Stimulated activated naive CD8-positive, alpha-beta T cell treated with anti-CD3 and anti-CD28 coated beads, Interleukin-15, Interleukin-2, amounts not matched to agents 100 ng/mL and 50 ng/mL, for 24 hours (primary cell): ENCODE data around the gene SLIT3.

Experiments used
- H3K27ac Mint-ChIP-seq: one replicate; pipeline ENCODE4 v1.8.0; 2021; ENCODE audit warnings: mild to moderate bottlenecking, mixed read lengths
- H3K27me3 Mint-ChIP-seq: one replicate; pipeline ENCODE4 v1.8.0; 2021; ENCODE audit warnings: mixed read lengths
- H3K36me3 Mint-ChIP-seq: one replicate; pipeline ENCODE4 v1.8.0; 2021; ENCODE audit warnings: low read depth, mixed read lengths
- H3K4me1 Mint-ChIP-seq: one replicate; pipeline ENCODE4 v1.8.0; 2021; ENCODE audit warnings: low read depth, mixed read lengths
- H3K4me3 Mint-ChIP-seq: one replicate; pipeline ENCODE4 v1.8.0; 2021; ENCODE audit warnings: mild to moderate bottlenecking, mixed read lengths
- H3K9me3 Mint-ChIP-seq: one replicate; pipeline ENCODE4 v1.8.0; 2021; ENCODE audit warnings: mixed read lengths

The SLIT3 gene

GRCh38 chr5:169083394-169084018 lies 217.4 kb downstream of the SLIT3 start:
- Mint-ChIP-seq H3K27ac (no peak overlapping the region), H3K36me3 (no peaks in the 10 kb centered on the region), H3K27me3 (peaks cover 1% of the 10 kb centered on the region)

GRCh38 chr5:169081000-169081724 lies 219.8 kb downstream of the SLIT3 start:
- no peak overlapping the region for H3K4me3 Mint-ChIP-seq
- no peaks in the 10 kb centered on the region for H3K4me1 Mint-ChIP-seq
- H3K27me3 Mint-ChIP-seq: peaks cover 3% of the 10 kb centered on the region
- no peaks in the 10 kb centered on the region for H3K36me3 Mint-ChIP-seq
- H3K9me3 Mint-ChIP-seq: no peaks in the 10 kb centered on the region
- no peak overlapping the region for H3K27ac Mint-ChIP-seq

More at GRCh38 chr5:169083394-169084018, 217.4 kb downstream of the SLIT3 start:
- Mint-ChIP-seq H3K4me1 (no peaks in the 10 kb centered on the region), H3K4me3 (no peak overlapping the region), H3K9me3 (no peaks in the 10 kb centered on the region)

GRCh38 chr5:169080448-169080911 lies 220.5 kb downstream of the SLIT3 start:
- no peaks in the 10 kb centered on the region for H3K36me3 Mint-ChIP-seq
- H3K4me1 Mint-ChIP-seq: no peaks in the 10 kb centered on the region
- H3K9me3 Mint-ChIP-seq: no peaks in the 10 kb centered on the region
- H3K27ac Mint-ChIP-seq: no peak overlapping the region
- H3K27me3 Mint-ChIP-seq: peaks cover 3% of the 10 kb centered on the region
- no peak overlapping the region for H3K4me3 Mint-ChIP-seq

GRCh38 chr5:169079697-169080096 lies 221.2 kb downstream of the SLIT3 start:
- Mint-ChIP-seq H3K36me3 (no peaks in the 10 kb centered on the region), H3K4me1 (no peaks in the 10 kb centered on the region), H3K9me3 (no peaks in the 10 kb centered on the region), H3K4me3 (no peak overlapping the region), H3K27ac (no peak overlapping the region), H3K27me3 (peaks cover 3% of the 10 kb centered on the region)

- H3K36me3 Mint-ChIP-seq: no peaks in the 10 kb centered on the region
- no peaks in the 10 kb centered on the region for H3K9me3 Mint-ChIP-seq
- H3K4me1 Mint-ChIP-seq: no peaks in the 10 kb centered on the region
- H3K27me3 Mint-ChIP-seq: peaks cover 3% of the 10 kb centered on the region
- no peak overlapping the region for H3K27ac Mint-ChIP-seq
- no peak overlapping the region for H3K4me3 Mint-ChIP-seq
These were observed 226.1 kb downstream of the SLIT3 start for GRCh38 chr5:169074839-169075238.

- Mint-ChIP-seq H3K36me3 (no peaks in the 10 kb centered on the region), H3K9me3 (no peaks in the 10 kb centered on the region), H3K4me1 (no peaks in the 10 kb centered on the region), H3K27ac (no peak overlapping the region), H3K27me3 (no peaks in the 10 kb centered on the region), H3K4me3 (no peak overlapping the region)
These were observed 228.7 kb downstream of the SLIT3 start for GRCh38 chr5:169072233-169072632.

- no peaks in the 10 kb centered on the region for H3K4me1 Mint-ChIP-seq
- H3K9me3 Mint-ChIP-seq: no peaks in the 10 kb centered on the region
- no peaks in the 10 kb centered on the region for H3K27me3 Mint-ChIP-seq
- no peaks in the 10 kb centered on the region for H3K36me3 Mint-ChIP-seq
- H3K27ac Mint-ChIP-seq: no peak overlapping the region
- no peak overlapping the region for H3K4me3 Mint-ChIP-seq
These were observed 230.5 kb downstream of the SLIT3 start for GRCh38 chr5:169070413-169070812.

GRCh38 chr5:169067751-169068173 lies 233.2 kb downstream of the SLIT3 start:
- Mint-ChIP-seq H3K27me3 (peaks cover 20% of the 10 kb centered on the region), H3K4me3 (no peak overlapping the region)

GRCh38 chr5:169065400-169065799 lies 235.5 kb downstream of the SLIT3 start:
- Mint-ChIP-seq H3K36me3 (no peaks in the 10 kb centered on the region), H3K4me1 (no peaks in the 10 kb centered on the region), H3K9me3 (no peaks in the 10 kb centered on the region), H3K4me3 (no peak overlapping the region), H3K27me3 (peaks cover 26% of the 10 kb centered on the region), H3K27ac (no peak overlapping the region)

More at GRCh38 chr5:169067751-169068173, 233.2 kb downstream of the SLIT3 start:
- no peaks in the 10 kb centered on the region for H3K36me3 Mint-ChIP-seq
- no peak overlapping the region for H3K27ac Mint-ChIP-seq
- H3K4me1 Mint-ChIP-seq: no peaks in the 10 kb centered on the region
- H3K9me3 Mint-ChIP-seq: no peaks in the 10 kb centered on the region

- H3K27ac Mint-ChIP-seq: no peak overlapping the region
- peaks cover 26% of the 10 kb centered on the region for H3K27me3 Mint-ChIP-seq
- H3K36me3 Mint-ChIP-seq: no peaks in the 10 kb centered on the region
- H3K4me3 Mint-ChIP-seq: no peak overlapping the region
- H3K4me1 Mint-ChIP-seq: no peaks in the 10 kb centered on the region
- no peaks in the 10 kb centered on the region for H3K9me3 Mint-ChIP-seq
These were observed 236.8 kb downstream of the SLIT3 start for GRCh38 chr5:169064093-169064492.

- H3K4me3 Mint-ChIP-seq: no peak overlapping the region
- no peak overlapping the region for H3K27ac Mint-ChIP-seq
- H3K36me3 Mint-ChIP-seq: no peaks in the 10 kb centered on the region
- no peaks in the 10 kb centered on the region for H3K9me3 Mint-ChIP-seq
- H3K27me3 Mint-ChIP-seq: peaks cover 26% of the 10 kb centered on the region
- no peaks in the 10 kb centered on the region for H3K4me1 Mint-ChIP-seq
These were observed 237.5 kb downstream of the SLIT3 start for GRCh38 chr5:169063316-169063953.

- H3K4me1 Mint-ChIP-seq: no peaks in the 10 kb centered on the region
- no peak overlapping the region for H3K27ac Mint-ChIP-seq
- H3K4me3 Mint-ChIP-seq: no peak overlapping the region
- H3K27me3 Mint-ChIP-seq: peaks cover 26% of the 10 kb centered on the region
- H3K36me3 Mint-ChIP-seq: no peaks in the 10 kb centered on the region
- H3K9me3 Mint-ChIP-seq: no peaks in the 10 kb centered on the region
These were observed 238.2 kb downstream of the SLIT3 start for GRCh38 chr5:169062690-169063089.

- H3K4me3 Mint-ChIP-seq: no peak overlapping the region
- peaks cover 5% of the 10 kb centered on the region for H3K9me3 Mint-ChIP-seq
- H3K27me3 Mint-ChIP-seq: peaks cover 11% of the 10 kb centered on the region
- no peak overlapping the region for H3K27ac Mint-ChIP-seq
- H3K36me3 Mint-ChIP-seq: no peaks in the 10 kb centered on the region
- H3K4me1 Mint-ChIP-seq: no peaks in the 10 kb centered on the region
These were observed 246.4 kb downstream of the SLIT3 start for GRCh38 chr5:169054506-169054905.

- Mint-ChIP-seq H3K27me3 (peaks cover 11% of the 10 kb centered on the region), H3K27ac (no peak overlapping the region), H3K9me3 (peaks cover 5% of the 10 kb centered on the region), H3K4me3 (no peak overlapping the region), H3K4me1 (no peaks in the 10 kb centered on the region), H3K36me3 (no peaks in the 10 kb centered on the region)
These were observed 248.7 kb downstream of the SLIT3 start for GRCh38 chr5:169052207-169052606.

- no peak overlapping the region for H3K4me3 Mint-ChIP-seq
- H3K36me3 Mint-ChIP-seq: no peaks in the 10 kb centered on the region
- peaks cover 5% of the 10 kb centered on the region for H3K9me3 Mint-ChIP-seq
- no peak overlapping the region for H3K27ac Mint-ChIP-seq
- H3K4me1 Mint-ChIP-seq: no peaks in the 10 kb centered on the region
- H3K27me3 Mint-ChIP-seq: peaks cover 11% of the 10 kb centered on the region
These were observed 249.6 kb downstream of the SLIT3 start for GRCh38 chr5:169051351-169051750.
